Activated CD4-positive, alpha-beta T cell treated with anti-CD3 and anti-CD28 coated beads for 36 hours (primary cell): ENCODE data around the gene IFNL1. TPM values are rescaled to one million over a fixed set of nuclear protein-coding genes. Genes with fewer than 3 reads are reported as not detected.
"Not testable (repeated sequence)": the region's sequence is repeated elsewhere in the genome, so short reads cannot be mapped to it uniquely, and the experiment has no call there.

Experiments
- ATAC-seq: fragments of 200-7000 bp; cut with Tn5 transposase; one replicate; pipeline ENCODE4 v1.10.0; 2021; ENCODE audit warnings: mild to moderate bottlenecking, moderate library complexity
- CTCF ChIA-PET: fragments of 350-600 bp; sonication (Branson Sonifier 250); formaldehyde crosslinking; loops from one replicate; lab custom pipeline; 2021; ENCODE audit warnings: antibody characterized with exemption; lab: Charles Lee
- POLR2A ChIA-PET: fragments of 350-600 bp; sonication (Branson Sonifier 250); formaldehyde crosslinking; loops from one replicate; lab custom pipeline; 2021; ENCODE audit warnings: antibody characterized with exemption, inconsistent platforms; lab: Charles Lee
- DNase-seq: peaks from one replicate; pipeline ENCODE4 v3.0.0-alpha.2; 2020
- H3K27ac Mint-ChIP-seq: one replicate; pipeline ENCODE4 v1.8.0; 2021; ENCODE audit warnings: mixed read lengths
- H3K27me3 Mint-ChIP-seq: one replicate; pipeline ENCODE4 v1.8.0; 2021; ENCODE audit warnings: mixed read lengths
- H3K36me3 Mint-ChIP-seq: one replicate; pipeline ENCODE4 v1.8.0; 2021; ENCODE audit warnings: low read depth, mixed read lengths
- H3K4me1 Mint-ChIP-seq: one replicate; pipeline ENCODE4 v1.8.0; 2021; ENCODE audit warnings: mixed read lengths
- H3K4me3 Mint-ChIP-seq: one replicate; pipeline ENCODE4 v1.8.0; 2021; ENCODE audit warnings: mild to moderate bottlenecking, moderate library complexity, mixed read lengths
- H3K9me3 Mint-ChIP-seq: one replicate; pipeline ENCODE4 v1.8.0; 2021; ENCODE audit warnings: low read depth, mixed read lengths
- intact Hi-C, 2 experiments: fragments of 100-400 bp; cut with DNase I in 1 of 2; cut with micrococcal nuclease in 1 of 2; formaldehyde crosslinking; loops; one replicate each; pipeline versions ENCODE4 v1.14.2 to v1.15.1; 2022 to 2024; cut with DNase I, micrococcal nuclease
- total RNA-seq, 2 experiments: library from RNA; stranded (reverse); gene quantifications; one replicate each; pipeline ENCODE4 v1.2.3, GENCODE V29; 2021

The IFNL1 gene
- total RNA-seq, 2 experiments from 2014 or later, result 0.50 to 0.51 TPM

DNA sequence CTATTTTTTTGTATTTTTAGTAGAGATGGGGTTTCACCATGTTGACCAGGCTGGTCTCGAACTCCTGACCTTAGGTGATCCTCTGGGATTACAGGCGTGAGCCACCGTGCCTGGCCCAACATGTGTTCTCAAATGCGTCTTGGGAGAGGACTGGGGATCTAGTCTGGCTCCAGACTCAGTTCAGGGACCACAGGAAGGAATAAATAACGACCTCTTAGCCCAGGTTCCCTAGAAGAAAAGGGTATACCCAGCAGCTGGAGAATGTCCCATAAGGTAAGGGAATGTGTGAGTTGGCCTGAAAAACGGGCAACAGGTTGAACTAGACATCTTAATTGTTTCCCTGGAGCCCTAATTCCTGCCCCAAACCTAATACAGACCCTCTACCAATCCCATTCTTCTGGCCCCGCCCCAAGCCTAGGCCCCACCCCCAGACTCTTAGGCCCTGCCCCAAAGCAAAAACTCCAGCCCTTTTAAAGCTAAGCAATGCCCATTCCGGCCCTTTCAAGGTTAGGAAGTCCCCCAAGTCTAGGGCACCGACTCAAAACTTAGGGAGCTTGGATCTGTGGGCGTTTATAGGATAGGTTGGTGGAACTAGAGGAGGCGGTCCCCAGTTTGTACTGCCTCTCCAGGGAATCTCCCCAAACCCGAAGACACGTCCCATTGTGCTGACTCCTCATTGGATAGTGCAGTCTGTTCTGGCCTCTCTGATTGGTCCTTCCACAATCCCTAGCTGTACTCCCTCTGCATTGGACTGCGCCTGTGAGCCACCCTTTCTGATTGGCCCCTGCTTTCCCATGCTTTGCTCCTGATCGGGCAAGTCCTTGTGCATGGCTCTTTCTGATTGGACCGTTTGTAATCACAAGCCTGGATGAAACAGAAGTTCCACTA, 29.8 kb downstream of the IFNL1 start:
- H3K9me3 Mint-ChIP-seq, result no peaks in the 10 kb centered on the region
- POLR2A ChIA-PET, result no interaction called here
- no peak overlapping the region for H3K27ac Mint-ChIP-seq
- peaks cover 32% of the 10 kb centered on the region for H3K4me1 Mint-ChIP-seq
- no peaks in the 10 kb centered on the region for H3K27me3 Mint-ChIP-seq
- no peak overlapping the region for H3K4me3 Mint-ChIP-seq
- DNase-seq (peak; percentile 43), ATAC-seq (peak; percentile 63)
- peaks cover 23% of the 10 kb centered on the region for H3K36me3 Mint-ChIP-seq
- intact Hi-C loops, result no loop called here
- CTCF ChIA-PET, result interaction anchor here (0.7 to 3.5 kb wide), 3 partner anchors 113 to 203 kb away, joined by 3 to 15 read pairs (median 4); no protein-coding TSS in a partner anchor

DNA sequence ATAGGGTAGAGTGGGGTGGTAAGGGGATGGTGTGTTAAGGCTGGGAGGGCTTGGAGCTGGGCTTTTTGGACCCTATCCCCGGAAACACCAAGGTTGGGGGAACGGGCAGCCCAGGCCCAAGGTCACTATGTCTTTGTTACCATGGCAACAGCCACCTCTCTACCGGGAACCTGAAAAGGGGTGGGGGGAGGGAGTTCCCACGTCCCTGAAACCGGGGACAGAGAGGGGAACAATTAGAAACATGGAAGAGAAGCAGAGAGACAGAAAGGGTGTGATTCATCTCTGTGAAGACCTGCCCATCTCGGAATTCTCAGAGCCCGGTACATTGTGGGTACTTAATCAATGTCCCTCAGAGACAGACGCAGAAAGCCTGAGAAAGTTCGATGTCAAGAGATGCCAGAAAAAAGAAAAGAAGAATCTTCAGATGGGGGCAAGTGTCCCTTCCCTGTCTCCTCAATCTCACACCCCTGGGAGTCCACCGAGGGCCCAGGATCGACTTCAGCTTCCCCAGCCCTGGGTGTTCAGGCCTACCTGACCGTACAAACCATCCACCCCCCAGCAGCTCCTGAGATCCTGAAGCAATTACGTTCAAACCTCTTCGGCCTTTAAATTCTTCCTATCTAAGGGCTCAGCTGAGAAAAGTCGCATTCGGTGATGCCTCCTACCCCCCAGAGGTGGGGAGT, 31.3 kb downstream of the IFNL1 start:
- H3K4me3 Mint-ChIP-seq, result no peak overlapping the region
- H3K4me1 Mint-ChIP-seq, result peaks cover 34% of the 10 kb centered on the region
- no peaks in the 10 kb centered on the region for H3K27me3 Mint-ChIP-seq
- ATAC-seq (no peak), DNase-seq (no peak)
- no peaks in the 10 kb centered on the region for H3K9me3 Mint-ChIP-seq
- intact Hi-C loops, result loop anchor here (1.0 kb wide), 2 partner anchors 115 to 205 kb away; no protein-coding TSS in a partner anchor
- H3K36me3 Mint-ChIP-seq, result peaks cover 28% of the 10 kb centered on the region
- ChIA-PET CTCF (interaction anchor here (0.7 to 3.5 kb wide), 20 partner anchors 15 to 365 kb away, joined by 3 to 15 read pairs (median 3); partner anchors contain the start of genes MED29, PAF1, PLEKHG2 and SAMD4B), POLR2A (interaction anchor here (0.7 kb wide), 1 partner anchor 22 kb away, joined by 3 read pairs; no protein-coding TSS in a partner anchor)
- no peak overlapping the region for H3K27ac Mint-ChIP-seq

- Mint-ChIP-seq H3K4me1 (peaks cover 40% of the 10 kb centered on the region), H3K4me3 (no peak overlapping the region), H3K27ac (peak overlapping the region; percentile 51), H3K36me3 (peaks cover 33% of the 10 kb centered on the region), H3K9me3 (no peaks in the 10 kb centered on the region), H3K27me3 (no peaks in the 10 kb centered on the region)
- peak; percentile 90 for DNase-seq
- ATAC-seq, result peak; percentile 39
- POLR2A ChIA-PET, result interaction anchor here (0.7 kb wide), 1 partner anchor 23 kb away, joined by 3 read pairs; no protein-coding TSS in a partner anchor
- intact Hi-C loops, result loop anchor here (1.0 kb wide), 2 partner anchors 116 to 206 kb away; no protein-coding TSS in a partner anchor
- CTCF ChIA-PET, result interaction anchor here (0.5 to 3.5 kb wide), 20 partner anchors 14 to 365 kb away, joined by 3 to 15 read pairs (median 3); partner anchors contain the start of genes MED29, PAF1, PLEKHG2 and SAMD4B
Measured at GRCh38 chr19:39328046-39328705, 32.0 kb downstream of the IFNL1 start.

- CTCF ChIA-PET, result interaction anchor here (1.2 kb wide), 1 partner anchor 17 kb away, joined by 5 read pairs; no protein-coding TSS in a partner anchor
- ATAC-seq, result no peak
- POLR2A ChIA-PET, result no interaction called here
- Mint-ChIP-seq H3K36me3 (peaks cover 44% of the 10 kb centered on the region), H3K4me3 (no peak overlapping the region), H3K9me3 (no peaks in the 10 kb centered on the region), H3K27ac (peak overlapping the region; percentile 31), H3K27me3 (no peaks in the 10 kb centered on the region), H3K4me1 (peaks cover 48% of the 10 kb centered on the region)
- intact Hi-C loops, result no loop called here
- no peak for DNase-seq
Measured at GRCh38 chr19:39329948-39330347, 33.7 kb downstream of the IFNL1 start.

GRCh38 chr19:39332293-39332692, 36.1 kb downstream of the IFNL1 start:
- Mint-ChIP-seq H3K9me3 (no peaks in the 10 kb centered on the region), H3K4me1 (peaks cover 62% of the 10 kb centered on the region), H3K36me3 (peaks cover 48% of the 10 kb centered on the region), H3K27me3 (no peaks in the 10 kb centered on the region), H3K4me3 (peak overlapping the region; percentile 39), H3K27ac (peak overlapping the region; percentile 75)
- ChIA-PET CTCF (interaction anchor here (0.7 to 1.3 kb wide), 2 partner anchors 222 to 906 kb away, joined by 3 read pairs; no protein-coding TSS in a partner anchor), POLR2A (no interaction called here)
- no peak for ATAC-seq
- intact Hi-C loops, result no loop called here
- DNase-seq, result no peak

DNA sequence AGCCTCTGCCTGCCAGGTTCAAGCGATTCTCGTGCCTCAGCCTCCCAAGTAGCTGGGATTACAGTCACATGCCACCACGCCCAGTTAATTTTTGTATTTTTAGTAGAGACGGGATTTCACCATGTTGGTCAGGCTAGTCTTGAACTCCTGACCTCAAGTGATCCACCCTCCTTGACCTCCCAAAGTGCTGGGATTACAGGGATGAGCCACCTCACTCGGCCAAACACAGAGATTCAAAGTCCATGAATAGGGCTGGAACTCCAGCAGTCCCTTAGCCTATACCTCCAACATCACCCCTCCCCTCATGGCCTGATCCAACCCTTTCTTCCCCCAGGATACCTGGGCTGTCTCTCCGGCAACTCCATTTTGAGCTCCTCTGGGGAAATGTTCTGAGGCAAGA, 36.5 kb downstream of the IFNL1 start:
- ATAC-seq, DNase-seq, H3K27me3 Mint-ChIP-seq, POLR2A ChIA-PET, intact Hi-C loops, H3K9me3 Mint-ChIP-seq: not testable (repeated sequence)
- peaks cover 48% of the 10 kb centered on the region for H3K36me3 Mint-ChIP-seq
- peak overlapping the region; percentile 75 for H3K27ac Mint-ChIP-seq
- peaks cover 64% of the 10 kb centered on the region for H3K4me1 Mint-ChIP-seq
- H3K4me3 Mint-ChIP-seq, result peak overlapping the region; percentile 39
- CTCF ChIA-PET, result interaction anchor here (0.7 kb wide), 2 partner anchors 101 to 222 kb away, joined by 3 read pairs; no protein-coding TSS in a partner anchor

- H3K27me3 Mint-ChIP-seq, result no peaks in the 10 kb centered on the region
- intact Hi-C loops, result no loop called here
- H3K36me3 Mint-ChIP-seq, result peaks cover 44% of the 10 kb centered on the region
- no peaks in the 10 kb centered on the region for H3K9me3 Mint-ChIP-seq
- H3K27ac Mint-ChIP-seq, result peak overlapping the region; percentile 58
- ChIA-PET CTCF (interaction anchor here (0.7 to 3.2 kb wide), 6 partner anchors 13 to 223 kb away, joined by 3 to 8 read pairs (median 4); no protein-coding TSS in a partner anchor), POLR2A (interaction anchor here (0.6 kb wide), 1 partner anchor 11 kb away, joined by 7 read pairs; no protein-coding TSS in a partner anchor)
- ATAC-seq (no peak), DNase-seq (no peak)
- peak overlapping the region; percentile 39 for H3K4me3 Mint-ChIP-seq
- H3K4me1 Mint-ChIP-seq, result peaks cover 63% of the 10 kb centered on the region
Measured at GRCh38 chr19:39333507-39333906, 37.3 kb downstream of the IFNL1 start.

DNA sequence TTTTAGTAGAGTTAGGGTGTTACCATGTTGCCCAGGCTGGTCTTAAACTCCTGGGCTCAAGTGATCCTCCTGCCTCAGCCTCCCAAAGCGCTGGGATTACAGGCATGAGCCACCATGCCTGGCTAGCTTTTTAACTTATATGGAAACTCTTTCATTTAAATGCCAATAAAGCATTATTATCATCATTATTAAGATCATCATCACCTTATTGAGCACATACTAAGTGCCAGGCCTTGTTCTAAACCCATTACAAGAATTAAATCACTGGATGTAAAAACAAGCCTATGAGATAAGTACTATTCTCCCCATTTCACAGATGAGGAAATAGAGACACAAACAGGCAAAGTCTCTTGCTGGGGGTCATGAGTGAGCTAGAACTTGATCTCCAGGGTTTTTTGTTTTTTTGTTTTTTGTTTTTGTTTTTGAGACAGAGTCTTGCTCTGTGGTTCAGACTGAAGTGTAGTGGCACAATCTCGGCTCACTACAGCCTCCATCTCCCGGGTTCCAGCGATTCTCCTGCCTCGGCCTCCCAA, 38.3 kb downstream of the IFNL1 start:
- Mint-ChIP-seq H3K36me3 (peaks cover 37% of the 10 kb centered on the region), H3K4me3 (peak overlapping the region; percentile 96), H3K9me3 (no peaks in the 10 kb centered on the region), H3K27me3 (no peaks in the 10 kb centered on the region), H3K4me1 (peaks cover 55% of the 10 kb centered on the region), H3K27ac (peak overlapping the region; percentile 97)
- no peak for ATAC-seq
- intact Hi-C loops, result no loop called here
- DNase-seq, result no peak
- CTCF ChIA-PET, result interaction anchor here (0.6 to 3.2 kb wide), 8 partner anchors 12 to 224 kb away, joined by 3 to 8 read pairs (median 4); partner anchors contain the start of genes PAF1 and RPS16
- POLR2A ChIA-PET, result interaction anchor here (0.6 to 1.1 kb wide), 3 partner anchors 12 to 93 kb away, joined by 3 to 7 read pairs (median 3); no protein-coding TSS in a partner anchor

- ChIA-PET POLR2A (interaction anchor here (1.0 to 1.1 kb wide), 2 partner anchors 30 to 92 kb away, joined by 3 read pairs; no protein-coding TSS in a partner anchor), CTCF (interaction anchor here (0.6 to 3.2 kb wide), 6 partner anchors 11 to 213 kb away, joined by 3 to 8 read pairs (median 4); no protein-coding TSS in a partner anchor)
- DNase-seq (peak; percentile 61), ATAC-seq (peak; percentile 49)
- Mint-ChIP-seq H3K4me3 (peak overlapping the region; percentile 96), H3K36me3 (peaks cover 35% of the 10 kb centered on the region), H3K9me3 (no peaks in the 10 kb centered on the region), H3K27me3 (no peaks in the 10 kb centered on the region), H3K4me1 (peaks cover 59% of the 10 kb centered on the region), H3K27ac (peak overlapping the region; percentile 97)
- intact Hi-C loops, result no loop called here
Measured at GRCh38 chr19:39335168-39335548, 39.0 kb downstream of the IFNL1 start.

GRCh38 chr19:39336483-39336882, 40.3 kb downstream of the IFNL1 start:
- DNase-seq (no peak), ATAC-seq (no peak)
- Mint-ChIP-seq H3K36me3 (peaks cover 26% of the 10 kb centered on the region), H3K9me3 (no peaks in the 10 kb centered on the region), H3K27me3 (no peaks in the 10 kb centered on the region), H3K27ac (peak overlapping the region; percentile 97), H3K4me3 (peak overlapping the region; percentile 96), H3K4me1 (peaks cover 59% of the 10 kb centered on the region)
- POLR2A ChIA-PET, result interaction anchor here (0.6 kb wide), 2 partner anchors 12 to 719 kb away, joined by 3 read pairs; no protein-coding TSS in a partner anchor
- intact Hi-C loops, result loop anchor here in 1 of 2 experiments (1.0 kb wide), 1 partner anchor 211 kb away; the partner anchor contains the start of gene PAK4
- CTCF ChIA-PET, result interaction anchor here (1.3 to 3.2 kb wide), 2 partner anchors 62 to 214 kb away, joined by 4 to 8 read pairs; no protein-coding TSS in a partner anchor
